Effector memory CD8-positive, alpha-beta T cell (primary cell): ENCODE data around the gene SLIT3.

Experiments used
- ATAC-seq: fragments of 150-1000 bp; cut with Tn5 transposase; replicated peaks from 2 replicates; pipeline ENCODE4 v1.10.0; 2021; ENCODE audit warnings: mild to moderate bottlenecking, moderate library complexity
- DNase-seq, 3 experiments: peaks; one replicate each; pipeline ENCODE4 v3.0.0; 2021
- H3K27ac Mint-ChIP-seq, 2 donors: one replicate each; pipeline ENCODE4 v1.8.0; 2022; ENCODE audit warnings: mild to moderate bottlenecking in 2 of 2, mixed read lengths in 2 of 2, moderate library complexity in 2 of 2
- H3K27me3 Mint-ChIP-seq, 2 donors: one replicate each; pipeline ENCODE4 v1.8.0; 2022; ENCODE audit warnings: mixed read lengths in 2 of 2
- H3K36me3 Mint-ChIP-seq: one replicate; pipeline ENCODE4 v1.8.0; 2022; ENCODE audit warnings: mild to moderate bottlenecking, moderate library complexity, mixed read lengths; ENCODE audit not compliant: insufficient read depth
- H3K4me1 Mint-ChIP-seq, 2 donors: one replicate each; pipeline ENCODE4 v1.8.0; 2022; ENCODE audit warnings: low read depth in 2 of 2, mixed read lengths in 2 of 2
- H3K4me3 Mint-ChIP-seq, 2 donors: one replicate each; pipeline ENCODE4 v1.8.0; 2022; ENCODE audit warnings: mild to moderate bottlenecking in 2 of 2, mixed read lengths in 2 of 2, moderate library complexity in 2 of 2
- H3K9me3 Mint-ChIP-seq, 2 donors: one replicate each; pipeline ENCODE4 v1.8.0; 2022; ENCODE audit warnings: mixed read lengths in 2 of 2

SLIT3 gene

DNA sequence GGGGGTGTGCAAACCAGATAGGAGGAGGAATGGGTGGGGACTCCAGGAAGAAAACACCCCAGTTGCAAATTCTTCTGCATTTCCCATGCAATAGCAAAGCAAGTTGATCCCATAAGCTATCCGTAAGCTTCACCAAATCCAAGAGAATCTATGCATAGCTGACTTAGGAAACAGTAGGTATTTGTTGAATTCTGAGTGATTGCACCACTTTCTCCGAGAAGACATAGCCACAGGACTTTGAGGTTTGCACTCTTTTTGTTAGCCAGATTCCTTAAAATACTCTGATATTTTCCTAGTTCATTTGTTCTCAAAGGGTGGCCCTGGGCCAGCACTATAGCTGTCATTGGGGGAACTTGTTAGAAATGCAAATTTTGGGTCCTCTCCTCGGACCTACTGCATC, 271.9 kb downstream of the SLIT3 start:
- Mint-ChIP-seq H3K9me3 (peaks cover 0 to 2% of the 10 kb centered on the region in 2 donors), H3K4me3 (no peak overlapping the region), H3K27ac (no peak overlapping the region), H3K4me1 (no peaks in the 10 kb centered on the region), H3K27me3 (peaks cover 8 to 11% of the 10 kb centered on the region in 2 donors), H3K36me3 (no peaks in the 10 kb centered on the region)
- DNase-seq, result no peak
- ATAC-seq, result no peak

- no peak for ATAC-seq
- Mint-ChIP-seq H3K4me1 (no peaks in the 10 kb centered on the region), H3K4me3 (no peak overlapping the region), H3K27me3 (peaks cover 11 to 13% of the 10 kb centered on the region in 2 donors), H3K9me3 (no peaks in the 10 kb centered on the region), H3K27ac (no peak overlapping the region), H3K36me3 (no peaks in the 10 kb centered on the region)
- DNase-seq, result no peak
Observed at GRCh38 chr5:169027501-169028061, 273.4 kb downstream of the SLIT3 start.

- ATAC-seq (no peak), DNase-seq (no peak)
- Mint-ChIP-seq H3K36me3 (no peaks in the 10 kb centered on the region), H3K4me1 (no peaks in the 10 kb centered on the region), H3K9me3 (no peaks in the 10 kb centered on the region), H3K4me3 (no peak overlapping the region), H3K27me3 (peaks cover 11 to 26% of the 10 kb centered on the region in 2 donors), H3K27ac (no peak overlapping the region)
Observed at GRCh38 chr5:169025491-169025890, 275.4 kb downstream of the SLIT3 start.

DNA sequence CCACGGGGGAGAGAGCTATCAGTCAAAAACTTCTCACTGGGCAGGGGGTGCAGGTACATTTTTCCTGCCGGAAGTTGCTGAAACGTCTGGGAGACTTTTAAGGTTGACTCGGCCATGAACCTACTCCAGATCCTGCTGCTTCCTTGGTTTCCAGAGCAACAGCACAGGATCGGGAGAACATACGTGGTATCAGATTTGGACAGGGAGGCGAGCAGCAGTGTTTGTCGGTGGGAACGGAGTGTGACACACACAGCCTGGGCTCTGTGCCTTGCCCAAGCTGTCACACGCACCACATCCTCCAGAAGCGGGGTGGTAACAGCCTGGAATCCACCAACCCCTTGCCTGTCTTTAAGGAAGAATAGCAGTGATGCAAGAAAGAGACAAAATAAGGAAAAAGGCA, 276.5 kb downstream of the SLIT3 start:
- H3K27me3 Mint-ChIP-seq, result peaks cover 11 to 26% of the 10 kb centered on the region in 2 donors
- no peaks in the 10 kb centered on the region for H3K9me3 Mint-ChIP-seq
- H3K4me3 Mint-ChIP-seq, result no peak overlapping the region
- no peak overlapping the region for H3K27ac Mint-ChIP-seq
- no peaks in the 10 kb centered on the region for H3K4me1 Mint-ChIP-seq
- no peak for ATAC-seq
- no peaks in the 10 kb centered on the region for H3K36me3 Mint-ChIP-seq
- DNase-seq, result no peak

- H3K27ac Mint-ChIP-seq, result no peak overlapping the region
- no peak for ATAC-seq
Observed at GRCh38 chr5:169022718-169023117, 278.2 kb downstream of the SLIT3 start.

DNA sequence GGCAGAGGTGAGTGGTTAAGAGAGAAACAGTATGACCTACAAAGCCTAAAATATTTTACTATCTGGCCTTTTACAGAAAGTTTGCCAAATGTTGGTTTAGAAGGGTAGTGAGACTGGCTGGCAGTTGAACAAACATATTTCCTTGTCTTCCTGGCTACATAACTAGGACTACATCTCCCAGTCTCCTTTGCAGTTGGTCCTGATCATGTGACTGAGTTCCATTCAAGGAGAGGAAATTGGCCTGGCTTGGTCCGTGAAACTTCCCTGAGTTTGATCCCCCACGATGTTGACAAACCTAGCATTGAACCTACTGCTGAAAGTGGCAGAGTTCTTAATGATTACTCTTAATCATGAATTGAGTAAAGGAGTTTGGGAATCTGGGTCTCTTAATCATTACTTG, 280.8 kb downstream of the SLIT3 start:
- no peak overlapping the region for H3K4me3 Mint-ChIP-seq
- H3K36me3 Mint-ChIP-seq, result no peaks in the 10 kb centered on the region
- no peaks in the 10 kb centered on the region for H3K4me1 Mint-ChIP-seq
- H3K27ac Mint-ChIP-seq, result no peak overlapping the region
- H3K27me3 Mint-ChIP-seq, result peaks cover 18 to 35% of the 10 kb centered on the region in 2 donors
- ATAC-seq (no peak), DNase-seq (no peak)
- no peaks in the 10 kb centered on the region for H3K9me3 Mint-ChIP-seq

More at GRCh38 chr5:169022718-169023117, 278.2 kb downstream of the SLIT3 start:
- Mint-ChIP-seq H3K9me3 (no peaks in the 10 kb centered on the region), H3K4me1 (no peaks in the 10 kb centered on the region), H3K36me3 (no peaks in the 10 kb centered on the region), H3K27me3 (peaks cover 11 to 26% of the 10 kb centered on the region in 2 donors), H3K4me3 (no peak overlapping the region)
- DNase-seq, result no peak

DNA sequence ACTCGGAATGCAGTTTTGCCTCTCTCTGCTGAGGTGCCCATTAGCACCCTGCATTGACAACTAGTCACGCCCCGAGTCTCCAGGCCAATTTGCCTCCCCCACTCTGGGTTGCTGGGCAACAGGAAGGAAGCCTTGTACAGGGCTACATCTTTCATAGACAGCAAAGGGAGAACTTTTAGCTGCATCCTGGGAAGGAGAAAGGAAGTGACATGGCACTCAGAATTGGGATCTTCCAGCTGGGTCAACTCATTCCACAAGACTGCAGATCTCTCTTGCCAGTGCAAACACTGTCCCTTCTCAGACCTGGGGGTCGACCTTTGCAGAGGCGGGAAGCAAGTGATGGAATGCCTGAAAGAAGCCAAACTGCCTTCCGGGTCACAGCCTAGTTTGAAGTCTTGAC, 282.0 kb downstream of the SLIT3 start:
- no peak overlapping the region for H3K4me3 Mint-ChIP-seq
- ATAC-seq (no peak), DNase-seq (no peak)
- no peak overlapping the region for H3K27ac Mint-ChIP-seq
- H3K4me1 Mint-ChIP-seq, result no peaks in the 10 kb centered on the region
- no peaks in the 10 kb centered on the region for H3K9me3 Mint-ChIP-seq
- peaks cover 14 to 33% of the 10 kb centered on the region in 2 donors for H3K27me3 Mint-ChIP-seq
- no peaks in the 10 kb centered on the region for H3K36me3 Mint-ChIP-seq

DNA sequence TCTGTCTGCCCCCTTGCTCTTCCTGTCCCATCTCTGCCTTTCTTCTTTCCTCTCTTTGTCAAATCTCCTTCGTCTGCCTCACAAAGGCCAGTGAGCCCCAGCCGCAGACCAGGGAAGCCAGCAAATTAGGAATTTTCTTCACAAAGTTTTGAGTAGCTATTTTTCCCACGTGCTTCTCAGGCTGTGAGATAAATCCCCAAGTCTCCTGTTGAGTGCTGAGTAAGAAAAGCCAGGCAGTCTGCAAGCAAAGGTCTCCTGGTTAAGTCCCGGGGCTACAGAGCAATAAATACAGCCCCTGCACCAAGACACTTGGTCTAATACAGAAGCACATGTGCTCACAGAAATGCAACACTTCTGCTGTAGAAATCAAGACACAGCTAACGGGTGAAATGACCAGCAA, 284.9 kb downstream of the SLIT3 start:
- ATAC-seq (no peak), DNase-seq (no peak)
- no peaks in the 10 kb centered on the region for H3K9me3 Mint-ChIP-seq
- peaks cover 26 to 28% of the 10 kb centered on the region in 2 donors for H3K27me3 Mint-ChIP-seq
- no peak overlapping the region for H3K4me3 Mint-ChIP-seq
- no peak overlapping the region for H3K27ac Mint-ChIP-seq
- H3K4me1 Mint-ChIP-seq, result no peaks in the 10 kb centered on the region
- H3K36me3 Mint-ChIP-seq, result no peaks in the 10 kb centered on the region

- no peaks in the 10 kb centered on the region for H3K36me3 Mint-ChIP-seq
- ATAC-seq (no peak), DNase-seq (no peak)
- no peak overlapping the region for H3K27ac Mint-ChIP-seq
- no peaks in the 10 kb centered on the region for H3K4me1 Mint-ChIP-seq
- no peaks in the 10 kb centered on the region for H3K9me3 Mint-ChIP-seq
- H3K27me3 Mint-ChIP-seq, result peaks cover 28 to 46% of the 10 kb centered on the region in 2 donors
- no peak overlapping the region for H3K4me3 Mint-ChIP-seq
Observed at GRCh38 chr5:169013846-169014245, 287.1 kb downstream of the SLIT3 start.

DNA sequence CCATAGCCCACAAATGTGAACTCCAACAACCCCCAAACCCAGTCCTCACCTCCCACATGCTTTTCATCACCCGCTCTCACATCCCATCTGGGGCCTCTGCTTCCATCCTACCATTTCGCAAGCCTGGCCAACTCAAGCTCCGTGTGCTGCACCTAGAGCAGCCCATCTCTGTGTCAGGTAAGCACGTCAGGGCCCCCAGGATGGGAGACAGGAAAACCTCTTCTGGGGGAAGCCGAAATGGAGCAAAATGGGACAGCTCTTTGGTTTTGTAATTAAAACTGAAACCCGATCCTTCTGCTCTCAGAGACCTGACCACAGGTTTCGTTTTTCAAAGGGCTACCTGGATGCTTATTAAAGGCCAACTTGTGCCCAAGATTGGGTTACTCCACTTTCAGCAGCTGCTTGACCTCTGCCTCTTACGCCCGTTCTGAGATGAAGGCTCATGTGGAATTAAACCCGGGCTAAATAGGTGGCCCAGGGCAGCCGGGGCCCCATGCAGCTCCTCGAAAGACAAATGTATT, 287.7 kb downstream of the SLIT3 start:
- ATAC-seq, result no peak
- DNase-seq, result no peak
- peaks cover 32 to 51% of the 10 kb centered on the region in 2 donors for H3K27me3 Mint-ChIP-seq
- H3K4me1 Mint-ChIP-seq, result no peaks in the 10 kb centered on the region
- H3K9me3 Mint-ChIP-seq, result no peaks in the 10 kb centered on the region
- no peak overlapping the region for H3K27ac Mint-ChIP-seq
- H3K4me3 Mint-ChIP-seq, result no peak overlapping the region
- H3K36me3 Mint-ChIP-seq, result no peaks in the 10 kb centered on the region

GRCh38 chr5:169012450-169012849, 288.5 kb downstream of the SLIT3 start:
- ATAC-seq, result no peak
- Mint-ChIP-seq H3K4me3 (no peak overlapping the region), H3K4me1 (no peaks in the 10 kb centered on the region), H3K36me3 (no peaks in the 10 kb centered on the region), H3K27ac (no peak overlapping the region), H3K27me3 (peaks cover 38 to 60% of the 10 kb centered on the region in 2 donors), H3K9me3 (no peaks in the 10 kb centered on the region)
- no peak for DNase-seq

GRCh38 chr5:169011451-169011850, 289.5 kb downstream of the SLIT3 start:
- no peaks in the 10 kb centered on the region for H3K36me3 Mint-ChIP-seq
- ATAC-seq (no peak), DNase-seq (no peak)
- H3K27me3 Mint-ChIP-seq, result peaks cover 38 to 62% of the 10 kb centered on the region in 2 donors
- no peak overlapping the region for H3K27ac Mint-ChIP-seq
- H3K4me3 Mint-ChIP-seq, result no peak overlapping the region
- H3K9me3 Mint-ChIP-seq, result no peaks in the 10 kb centered on the region
- no peaks in the 10 kb centered on the region for H3K4me1 Mint-ChIP-seq

DNA sequence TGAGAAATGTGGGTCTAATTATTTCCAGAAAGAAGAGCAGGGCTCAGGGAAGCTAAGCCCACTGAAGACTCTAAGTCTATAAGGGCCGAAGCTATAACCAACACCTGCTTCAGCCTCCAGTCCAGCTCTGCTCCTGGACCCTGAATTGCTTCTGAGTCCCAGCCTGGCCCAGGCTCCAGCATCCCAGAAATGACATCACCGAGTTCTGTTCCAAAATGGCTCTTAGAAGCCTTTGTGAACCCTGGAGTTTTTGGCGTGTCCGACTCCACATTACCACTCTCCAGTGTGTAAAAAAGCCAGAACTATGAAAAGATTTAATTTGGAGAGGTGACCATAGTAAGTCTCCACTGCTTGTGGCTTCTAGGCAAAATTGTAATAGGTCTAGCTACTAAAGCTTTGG, 289.9 kb downstream of the SLIT3 start:
- H3K4me3 Mint-ChIP-seq, result no peak overlapping the region

DNA sequence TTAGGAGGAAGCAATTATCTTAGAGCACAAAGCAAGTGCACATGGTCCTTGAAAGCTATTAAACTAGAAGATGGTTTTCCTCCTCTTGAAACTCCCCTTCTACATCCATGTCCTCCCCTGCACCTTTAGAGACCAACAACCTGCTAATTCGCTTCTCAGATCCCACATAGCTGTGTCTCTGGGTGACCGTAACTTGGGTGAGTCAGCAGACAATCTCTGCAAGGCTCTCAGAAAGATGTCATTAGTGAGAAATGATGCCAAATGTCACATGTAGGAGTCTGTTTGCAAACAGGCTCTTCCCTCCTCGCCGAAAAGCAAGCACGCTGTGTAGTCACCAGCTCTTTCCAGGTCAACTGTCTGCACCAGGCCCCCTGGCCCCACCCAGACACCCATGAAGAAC, 291.8 kb downstream of the SLIT3 start:
- Mint-ChIP-seq H3K36me3 (no peaks in the 10 kb centered on the region), H3K9me3 (no peaks in the 10 kb centered on the region), H3K27ac (no peak overlapping the region), H3K27me3 (peaks cover 25 to 47% of the 10 kb centered on the region in 2 donors), H3K4me1 (no peaks in the 10 kb centered on the region), H3K4me3 (no peak overlapping the region)
- DNase-seq (no peak), ATAC-seq (no peak)

More for the DNA sequence above, 289.9 kb downstream of the SLIT3 start:
- H3K9me3 Mint-ChIP-seq, result no peaks in the 10 kb centered on the region
- no peak overlapping the region for H3K27ac Mint-ChIP-seq
- no peaks in the 10 kb centered on the region for H3K4me1 Mint-ChIP-seq
- no peaks in the 10 kb centered on the region for H3K36me3 Mint-ChIP-seq
- H3K27me3 Mint-ChIP-seq, result peaks cover 37 to 59% of the 10 kb centered on the region in 2 donors
- ATAC-seq (no peak), DNase-seq (no peak)
